K562 (cell line): ENCODE measurements around the gene BCKDK. TPM values are rescaled to one million over a fixed set of nuclear protein-coding genes. Genes with fewer than 3 reads are reported as not detected.

ENCODE experiments used
- ATF6 ChIP-seq: sonication (generic); formaldehyde crosslinking; IDR thresholded peaks from 2 replicates; pipeline ENCODE4 v1.4.0; 2020; ENCODE audit warnings: mild to moderate bottlenecking, missing genetic modification reagents
- CREM ChIP-seq: IDR thresholded peaks from 2 replicates; pipeline ENCODE4 v1.6.1; 2014; ENCODE audit warnings: antibody characterized with exemption, low read depth
- E2F3 ChIP-seq: fragments of 250-450 bp; sonication (Bioruptor Pico); IDR thresholded peaks from 2 replicates; pipeline ENCODE4 v1.4.0; 2020; ENCODE audit warnings: mild to moderate bottlenecking
- GTF2B ChIP-seq: IDR thresholded peaks from 2 replicates; pipeline ENCODE4 v1.6.1; 2011; ENCODE audit not compliant: insufficient read length; ENCODE audit errors: extremely low read depth
- HDAC3 ChIP-seq: fragments of 450-650 bp; IDR thresholded peaks from 2 replicates; pipeline ENCODE4 v1.6.1; 2018; ENCODE audit warnings: borderline replicate concordance, mild to moderate bottlenecking, moderate library complexity; ENCODE audit not compliant: partially characterized antibody
- HMGXB4 ChIP-seq: sonication (generic); formaldehyde crosslinking; IDR thresholded peaks from 2 replicates; pipeline ENCODE4 v1.8.1; 2023; ENCODE audit warnings: mild to moderate bottlenecking, missing genetic modification reagents
- MAFG ChIP-seq: fragments of 450-650 bp; conservative IDR thresholded peaks from 2 replicates; pipeline ENCODE4 v1.6.1; 2016; ENCODE audit warnings: missing genetic modification characterization, missing compliant biosample characterization
- MNT ChIP-seq, 2 experiments: fragments of 450-650 bp; conservative IDR thresholded peaks; 2 replicates each; pipeline ENCODE4 v1.6.1; 2017; ENCODE audit warnings: mild to moderate bottlenecking in 2 of 2, moderate library complexity in 2 of 2
- NCOR1 ChIP-seq: fragments of 450-650 bp; IDR thresholded peaks from 2 replicates; pipeline ENCODE4 v1.6.1; 2016; ENCODE audit warnings: mild to moderate bottlenecking, moderate library complexity
- NFIC ChIP-seq: fragments of 450-650 bp; IDR thresholded peaks from 2 replicates; pipeline ENCODE4 v1.6.1; 2017; ENCODE audit warnings: mild to moderate bottlenecking, inconsistent platforms
- NR2C1 ChIP-seq, 2 experiments: fragments of 450-650 bp; IDR thresholded peaks; 2 replicates each; pipeline ENCODE4 v1.6.1; 2017; ENCODE audit warnings: mild to moderate bottlenecking in 2 of 2, antibody characterized with exemption in 1 of 2, inconsistent platforms in 1 of 2, missing compliant biosample characterization in 1 of 2, missing genetic modification characterization in 1 of 2
- TAF7 ChIP-seq: fragments of 450-650 bp; IDR thresholded peaks from 2 replicates; pipeline ENCODE4 v1.6.1; 2016; ENCODE audit warnings: missing genetic modification characterization, missing compliant biosample characterization
- ZBTB33 ChIP-seq: sonication (generic); formaldehyde crosslinking; IDR thresholded peaks from 2 replicates; pipeline ENCODE4 v1.8.1; 2023; ENCODE audit warnings: mild to moderate bottlenecking, missing genetic modification reagents
- ZNF133 ChIP-seq: fragments of 250-450 bp; sonication (Bioruptor Pico); IDR thresholded peaks from 2 replicates; pipeline ENCODE4 v1.4.0; 2020; ENCODE audit warnings: mild to moderate bottlenecking
- ZNF395 ChIP-seq: fragments of 200-800 bp; sonication (Bioruptor generic); IDR thresholded peaks from 2 replicates; pipeline ENCODE4 v1.6.1; 2017; ENCODE audit warnings: missing genetic modification characterization, missing compliant biosample characterization
- ZNF408 ChIP-seq: fragments of 250-450 bp; sonication (Bioruptor Pico); IDR thresholded peaks from 2 replicates; pipeline ENCODE4 v1.4.0; 2020; ENCODE audit warnings: low read depth, mild to moderate bottlenecking, moderate library complexity
- polyA plus RNA-seq, 8 experiments: library from polyadenylated mRNA; depleted of rRNA in 4 of 8; stranded (reverse) in 5 of 8; unstranded in 3 of 8; fragments of >200 nt; fragmentation: Nextera tagmentation in 2 of 8; fragmentation: Illumina TruSeq in 1 of 8; extraction: Ambion mirVana in 2 of 8; extraction: Trizol in 1 of 8; gene quantifications; 2 replicates each; pipeline versions ENCODE4 v1.2.1 to v1.2.3, GENCODE V29; 2011 to 2014; ENCODE audit warnings: inconsistent platforms in 1 of 8, missing spikeins in 1 of 8
- total RNA-seq, 7 experiments: library from RNA; depleted of rRNA in 6 of 7; stranded (reverse); fragments of >200 nt in 6 of 7; fragmentation: Illumina TruSeq in 2 of 7; extraction: Trizol in 2 of 7; gene quantifications; 2 replicates each; pipeline versions ENCODE4 v1.2.1 to v1.2.3, GENCODE V29; 2011 to 2021; ENCODE audit warnings: low replicate concordance in 1 of 7

Gene BCKDK
- total and polyA plus RNA-seq, 9 of the 15 experiments (the other 6 are each of a cell fraction or from before 2014, with no cell fraction given): 0.58 to 34.8 (median 13.1) TPM

GRCh38 chr16:31105677-31106213, 2.4 kb upstream of the BCKDK start (continued):
- no peak for TF ChIP-seq ZNF408
- TF ChIP-seq ATF6: no peak
- 0 out of 2 replicates have a peak, but pooled peaks have one; percentile 28 for TF ChIP-seq HMGXB4 (CRISPR knock-in tag)
- peak; percentile 73 for TF ChIP-seq NR2C1 (IDR thresholded peaks at IDR 0.05)
- TF ChIP-seq NR2C1 (tag; IDR thresholded peaks at IDR 0.05): peak; percentile 80
- TF ChIP-seq NFIC: peak; percentile 86
- TF ChIP-seq CREM: peak; percentile 46; the same call in 1 of the 2 replicates
- TF ChIP-seq NCOR1: peak; percentile 87
- 0 out of 2 replicates have a peak, but pooled peaks have one; percentile 50 for TF ChIP-seq TAF7 (tag)
- TF ChIP-seq GTF2B: no peak
- TF ChIP-seq MNT (conservative IDR thresholded peaks at IDR 0.05): peak; percentile 91 to 93
- no peak for TF ChIP-seq MAFG (tag)
- peak; percentile 93 for TF ChIP-seq ZBTB33 (CRISPR knock-in tag)
- TF ChIP-seq ZNF395: 0 out of 2 replicates have a peak, but pooled peaks have one; percentile 49
- peak; percentile 66; the same call in 1 of the 2 replicates for TF ChIP-seq E2F3 (CRISPR knock-in tag)
- peak; percentile 76 for TF ChIP-seq HDAC3
- TF ChIP-seq ZNF133 (CRISPR knock-in tag): no peak
